A673 (cell line): ENCODE results near the gene HEATR9.

Experiments
- CTCF ChIP-seq: fragments of 300-800, 200-600 bp; sonication (generic); conservative IDR thresholded peaks from 2 replicates; pipeline ENCODE4 v1.5.1; 2017; ENCODE audit warnings: low read depth, mild to moderate bottlenecking, antibody characterized with exemption, low read length, moderate library complexity, mixed read lengths
- EZH2 ChIP-seq: fragments of 200-600 bp; sonication (generic); IDR thresholded peaks from 2 replicates; pipeline ENCODE4 v1.6.1; 2017; ENCODE audit warnings: borderline replicate concordance, low read depth, mild to moderate bottlenecking, mixed read lengths, antibody characterized with exemption, low read length; ENCODE audit not compliant: poor library complexity, severe bottlenecking

GRCh38 chr17:35900280-35900679 is 31.6 kb upstream of the HEATR9 start:
- TF ChIP-seq CTCF (no peak), EZH2 (no peak)
